D721Med (cell line): ENCODE results near the gene NKX6-2.
"Not testable (repeated sequence)": the region's sequence is repeated elsewhere in the genome, so short reads cannot be mapped to it uniquely, and the experiment has no call there.

ENCODE experiments used
- DNase-seq: peaks from one replicate; pipeline ENCODE4 v3.0.0; 2011; ENCODE audit warnings: low spot score; ENCODE audit not compliant: insufficient read length
- FAIRE-seq: peaks from 2 replicates; lab custom pipeline; 2011; peaks lifted over from hg19 to GRCh38; lab: Jason Lieb, UNC
- TF ChIP-seq, protein P1 (sequence below): IDR thresholded peaks from 2 replicates; pipeline ENCODE4 v1.5.1; 2012; ENCODE audit warnings: mild to moderate bottlenecking, control low read depth; ENCODE audit not compliant: insufficient read depth; ENCODE audit errors: missing control alignments

Gene NKX6-2

DNA sequence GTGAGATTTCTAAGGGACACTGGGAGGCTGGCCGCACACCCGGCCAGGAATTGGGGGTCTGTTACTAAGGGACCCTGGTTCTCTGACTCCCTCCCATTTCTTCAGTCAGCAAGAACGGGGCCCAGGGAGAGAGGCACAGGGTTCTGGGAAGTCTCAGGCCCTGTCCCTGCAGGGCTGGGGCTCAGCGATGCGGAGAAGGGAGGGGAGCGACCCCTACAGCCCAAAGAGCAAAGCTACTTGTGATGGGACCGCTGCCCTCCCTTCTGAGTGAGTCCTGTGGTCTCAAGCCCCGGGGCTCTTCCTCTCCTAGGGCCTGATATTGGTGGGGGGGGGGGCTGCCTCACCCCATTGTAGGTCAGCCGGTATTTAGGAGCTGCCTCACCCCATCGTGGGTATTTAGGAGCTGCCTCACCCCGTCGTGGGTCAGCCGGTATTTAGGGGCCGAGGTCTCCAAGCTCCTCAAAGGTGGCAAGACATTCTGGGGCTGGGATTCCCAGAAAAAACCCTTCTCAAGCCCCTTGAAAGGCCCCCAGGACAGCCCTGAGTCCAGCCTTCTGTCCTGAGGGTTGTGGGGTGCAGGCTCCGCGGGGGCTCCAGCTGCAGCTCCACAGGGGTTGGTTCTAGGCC is 16.9 kb upstream of the NKX6-2 start:
- FAIRE-seq (no peak), DNase-seq (no peak)

DNA sequence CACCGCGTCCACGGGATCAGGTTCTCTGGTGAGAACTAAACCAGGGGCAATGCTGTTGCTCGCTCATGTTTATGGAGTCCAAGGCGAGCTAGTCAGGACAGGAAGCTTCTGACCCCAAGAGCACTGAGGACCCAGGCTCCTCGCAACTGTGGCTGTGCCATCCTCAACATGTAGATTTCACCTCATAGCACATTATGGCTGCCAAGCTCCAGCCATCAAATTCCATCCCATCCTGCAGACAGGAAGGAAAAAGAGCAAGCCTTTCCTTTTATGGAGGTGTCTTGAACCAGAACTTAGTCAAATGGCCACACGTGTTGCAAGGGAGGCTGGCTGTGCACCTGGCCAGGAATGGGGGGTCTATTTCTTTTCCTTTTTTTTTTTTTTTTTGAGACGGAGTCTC is 16.1 kb upstream of the NKX6-2 start:
- FAIRE-seq = no peak
- DNase-seq = no peak
- TF ChIP-seq, protein P1, sequence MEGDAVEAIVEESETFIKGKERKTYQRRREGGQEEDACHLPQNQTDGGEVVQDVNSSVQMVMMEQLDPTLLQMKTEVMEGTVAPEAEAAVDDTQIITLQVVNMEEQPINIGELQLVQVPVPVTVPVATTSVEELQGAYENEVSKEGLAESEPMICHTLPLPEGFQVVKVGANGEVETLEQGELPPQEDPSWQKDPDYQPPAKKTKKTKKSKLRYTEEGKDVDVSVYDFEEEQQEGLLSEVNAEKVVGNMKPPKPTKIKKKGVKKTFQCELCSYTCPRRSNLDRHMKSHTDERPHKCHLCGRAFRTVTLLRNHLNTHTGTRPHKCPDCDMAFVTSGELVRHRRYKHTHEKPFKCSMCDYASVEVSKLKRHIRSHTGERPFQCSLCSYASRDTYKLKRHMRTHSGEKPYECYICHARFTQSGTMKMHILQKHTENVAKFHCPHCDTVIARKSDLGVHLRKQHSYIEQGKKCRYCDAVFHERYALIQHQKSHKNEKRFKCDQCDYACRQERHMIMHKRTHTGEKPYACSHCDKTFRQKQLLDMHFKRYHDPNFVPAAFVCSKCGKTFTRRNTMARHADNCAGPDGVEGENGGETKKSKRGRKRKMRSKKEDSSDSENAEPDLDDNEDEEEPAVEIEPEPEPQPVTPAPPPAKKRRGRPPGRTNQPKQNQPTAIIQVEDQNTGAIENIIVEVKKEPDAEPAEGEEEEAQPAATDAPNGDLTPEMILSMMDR = no peak

More for the DNA sequence above, 16.9 kb upstream of the NKX6-2 start:
- TF ChIP-seq, protein P1 = no peak

DNA sequence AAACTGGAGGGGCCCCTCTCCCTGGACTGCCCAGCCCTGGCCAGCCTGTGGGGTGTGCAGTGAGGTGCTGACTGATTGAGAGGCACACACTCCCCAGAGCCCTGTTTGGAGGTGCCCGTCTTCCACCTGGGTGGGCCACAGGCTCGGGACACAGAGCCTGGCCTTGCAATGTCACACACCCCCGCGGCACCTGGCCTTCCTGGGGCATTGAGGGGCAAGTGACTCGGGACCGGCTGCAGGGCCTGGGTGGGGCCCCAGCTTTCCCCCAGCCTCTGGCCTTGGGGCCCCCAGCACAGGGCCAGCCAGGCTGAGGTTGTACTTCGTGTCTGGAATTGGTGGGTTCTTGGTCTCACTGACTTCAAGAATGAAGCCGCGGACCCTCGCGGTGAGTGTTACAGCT is 13.9 kb upstream of the NKX6-2 start:
- no peak for FAIRE-seq
- TF ChIP-seq, protein P1 = no peak
- DNase-seq = no peak

DNA sequence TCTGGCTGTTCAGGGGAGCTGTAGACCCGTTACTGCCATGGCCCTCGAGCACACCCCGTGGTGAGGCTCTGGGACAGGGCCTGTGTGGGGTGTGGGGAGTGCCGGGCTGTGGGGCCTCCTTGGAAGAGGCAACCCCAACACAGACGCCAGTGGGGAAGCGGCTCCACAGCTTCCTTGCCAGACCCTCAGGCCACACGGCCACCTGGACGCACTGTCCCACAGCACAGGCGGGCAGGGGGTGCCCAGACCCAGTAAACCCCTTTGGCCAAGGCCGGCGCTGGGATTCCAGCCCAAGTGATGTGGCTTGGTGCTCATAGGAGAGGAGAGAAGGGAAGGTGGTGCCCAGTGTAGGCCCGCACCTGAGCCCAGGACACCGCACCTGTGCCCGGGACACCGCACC is 12.9 kb upstream of the NKX6-2 start:
- FAIRE-seq (no peak), DNase-seq (no peak)
- TF ChIP-seq, protein P1 = no peak

DNA sequence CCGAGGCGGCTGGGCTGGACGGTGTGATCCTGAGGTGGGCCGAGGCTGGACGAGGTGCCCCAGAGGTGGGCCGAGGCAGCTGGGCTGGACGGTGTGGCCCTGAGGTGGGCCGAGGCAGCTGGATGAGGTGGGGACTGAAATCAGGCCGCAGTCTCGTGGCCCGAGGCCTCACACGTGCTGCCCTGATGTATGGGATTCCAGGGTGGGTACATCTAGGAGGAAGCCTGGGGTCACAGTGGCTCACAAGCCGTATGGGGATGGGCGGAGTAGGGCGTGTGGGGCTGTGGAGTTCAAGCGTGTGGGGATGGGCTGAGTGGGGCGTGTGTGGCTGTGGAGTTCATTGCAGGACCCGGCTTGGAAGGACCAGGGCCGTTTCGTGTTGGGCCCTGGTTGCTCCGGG is 12.5 kb upstream of the NKX6-2 start:
- FAIRE-seq = no peak
- no peak for DNase-seq
- TF ChIP-seq, protein P1 = no peak

DNA sequence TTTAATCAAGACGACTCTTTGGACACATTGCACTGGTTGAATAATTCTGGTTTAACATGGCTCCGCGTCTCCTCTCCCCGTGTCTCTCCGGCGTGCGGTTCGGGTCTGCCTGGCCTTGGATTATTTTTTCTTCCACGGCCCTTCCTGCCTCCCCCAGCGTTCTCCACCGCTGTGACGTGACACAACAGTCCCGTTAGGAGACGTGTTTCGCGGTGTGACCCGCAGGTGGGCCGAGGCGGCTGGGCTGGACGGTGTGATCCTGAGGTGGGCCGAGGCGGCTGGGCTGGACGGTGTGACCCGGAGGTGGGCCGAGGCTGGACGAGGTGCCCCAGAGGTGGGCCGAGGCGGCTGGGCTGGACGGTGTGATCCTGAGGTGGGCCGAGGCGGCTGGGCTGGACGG is 12.0 kb upstream of the NKX6-2 start:
- FAIRE-seq, DNase-seq: not testable (repeated sequence)

DNA sequence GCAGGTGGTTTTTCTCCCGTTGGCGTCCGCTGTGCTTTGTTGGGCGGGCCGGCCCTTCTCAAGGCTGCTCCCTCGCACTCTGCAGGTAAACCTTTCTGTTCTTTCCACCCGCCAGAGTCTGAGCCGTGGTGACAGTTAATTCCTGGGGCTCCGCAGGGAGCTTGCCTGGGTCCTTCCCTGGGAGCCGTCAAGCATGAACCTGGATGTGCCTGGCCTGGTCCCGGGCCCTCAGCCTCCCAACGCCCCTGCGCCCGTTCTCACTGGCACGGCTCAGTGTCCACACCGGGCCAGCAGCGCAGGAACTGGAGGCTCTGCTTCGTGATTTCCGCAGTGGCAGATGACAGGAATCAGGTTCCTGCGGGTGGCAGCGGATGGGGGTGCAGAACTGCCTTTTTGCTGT is 10.9 kb upstream of the NKX6-2 start:
- TF ChIP-seq, protein P1 = no peak
- DNase-seq (no peak), FAIRE-seq (no peak)
